CD14-positive monocyte (primary cell): ENCODE data around the gene SIRT7. TPM values are rescaled to one million over a fixed set of nuclear protein-coding genes. Genes with fewer than 3 reads are reported as not detected.
A peak's percentile ranks its signal among the peaks of the same experiment; 100 is the strongest.

ENCODE experiments used
- DNase-seq, 3 donors: peaks; one replicate each; pipeline ENCODE4 v3.0.0-alpha.2; 2011 to 2022
- H2AFZ ChIP-seq: 2 replicates; pipeline ENCODE4 v1.6.0; 2012; ENCODE audit warnings: mild to moderate bottlenecking, low read depth, low read length, inconsistent platforms; ENCODE audit not compliant: insufficient read depth, poor library complexity, severe bottlenecking
- H3K27ac ChIP-seq, 2 donors: 1 replicate in 1 of 2; 2 replicates in 1 of 2; pipeline ENCODE4 v1.5.1; 2012 to 2013; ENCODE audit warnings: low read length in 2 of 2, control low read depth in 1 of 2, inconsistent platforms in 1 of 2, low read depth in 1 of 2, mild to moderate bottlenecking in 1 of 2
- H3K27me3 ChIP-seq, 2 donors: one replicate each; pipeline versions ENCODE4 v1.6.0 to v1.6.1; 2011 to 2013; ENCODE audit warnings: low read length in 2 of 2; ENCODE audit not compliant: control insufficient read depth in 2 of 2, insufficient read depth in 2 of 2
- H3K36me3 ChIP-seq, 2 donors: replicated peaks in 1 of 2; 1 replicate in 1 of 2; 2 replicates in 1 of 2; pipeline versions ENCODE4 v1.5.1 to v1.6.1; 2012 to 2013; ENCODE audit warnings: low read length in 2 of 2, control low read depth in 1 of 2, inconsistent platforms in 1 of 2, mild to moderate bottlenecking in 1 of 2; ENCODE audit not compliant: insufficient read depth in 2 of 2, control insufficient read depth in 1 of 2
- H3K4me1 ChIP-seq, 2 donors: 1 replicate in 1 of 2; 2 replicates in 1 of 2; pipeline versions ENCODE4 v1.5.1 to v1.6.1; 2012 to 2013; ENCODE audit warnings: low read length in 2 of 2, control low read depth in 1 of 2, inconsistent platforms in 1 of 2, mild to moderate bottlenecking in 1 of 2, moderate library complexity in 1 of 2; ENCODE audit not compliant: insufficient read depth in 2 of 2, control insufficient read depth in 1 of 2
- H3K4me2 ChIP-seq: replicated peaks from 2 replicates; pipeline ENCODE3; 2012; ENCODE audit warnings: low read length, moderate library complexity, mild to moderate bottlenecking; ENCODE audit not compliant: poor library complexity, severe bottlenecking; ENCODE audit errors: extremely low read depth
- H3K4me3 ChIP-seq, 3 experiments: fragments of 200-600 bp in 1 of 3; sonication (generic) in 1 of 3; replicated peaks in 1 of 3; 1 replicate in 2 of 3; 2 replicates in 1 of 3; pipeline ENCODE4 v1.5.1; 2011 to 2013; ENCODE audit warnings: low read length in 3 of 3, mild to moderate bottlenecking in 3 of 3, control low read depth in 2 of 3, low read depth in 2 of 3, inconsistent platforms in 1 of 3, moderate library complexity in 1 of 3
- H3K79me2 ChIP-seq: 2 replicates; pipeline ENCODE4 v1.6.0; 2012; ENCODE audit warnings: mild to moderate bottlenecking, control low read depth, inconsistent platforms, low read length, moderate library complexity; ENCODE audit not compliant: insufficient read depth
- H3K9ac ChIP-seq: 2 replicates; pipeline ENCODE4 v1.6.0; 2017; ENCODE audit warnings: low read length, mild to moderate bottlenecking; ENCODE audit not compliant: insufficient read depth, poor library complexity, severe bottlenecking
- H3K9me3 ChIP-seq, 2 donors: replicated peaks in 1 of 2; 1 replicate in 1 of 2; 2 replicates in 1 of 2; pipeline versions ENCODE4 v1.5.1 to v1.6.1; 2012 to 2013; ENCODE audit warnings: low read length in 2 of 2, control low read depth in 1 of 2; ENCODE audit not compliant: control insufficient read depth in 1 of 2, insufficient read depth in 1 of 2
- H4K20me1 ChIP-seq: 2 replicates; pipeline ENCODE4 v1.6.0; 2012; ENCODE audit warnings: mild to moderate bottlenecking, low read length, control low read depth, moderate library complexity; ENCODE audit not compliant: insufficient read depth
- H3K27ac Mint-ChIP-seq, 7 donors: one replicate each; pipeline ENCODE4 v1.8.0; 2020; ENCODE audit warnings: mild to moderate bottlenecking in 7 of 7, mixed read lengths in 7 of 7, moderate library complexity in 6 of 7, inconsistent platforms in 2 of 7
- H3K27me3 Mint-ChIP-seq, 3 donors: one replicate each; pipeline ENCODE4 v1.8.0; 2021 to 2022; ENCODE audit warnings: low read depth in 3 of 3, mild to moderate bottlenecking in 3 of 3, mixed read lengths in 3 of 3, moderate library complexity in 3 of 3, inconsistent platforms in 1 of 3
- H3K36me3 Mint-ChIP-seq, 2 donors: one replicate each; pipeline ENCODE4 v1.8.0; 2020; ENCODE audit warnings: mixed read lengths in 2 of 2, inconsistent platforms in 1 of 2, mild to moderate bottlenecking in 1 of 2
- H3K4me1 Mint-ChIP-seq: one replicate; pipeline ENCODE4 v1.8.0; 2020; ENCODE audit warnings: mild to moderate bottlenecking, mixed read lengths
- H3K4me3 Mint-ChIP-seq, 2 donors: one replicate each; pipeline ENCODE4 v1.8.0; 2020; ENCODE audit warnings: mild to moderate bottlenecking in 2 of 2, mixed read lengths in 2 of 2, moderate library complexity in 1 of 2
- H3K9me3 Mint-ChIP-seq, 7 donors: one replicate each; pipeline ENCODE4 v1.8.0; 2020 to 2022; ENCODE audit warnings: mixed read lengths in 7 of 7, mild to moderate bottlenecking in 6 of 7, moderate library complexity in 6 of 7, inconsistent platforms in 2 of 7
- WGBS: methylation state at CpG from one replicate; pipeline ENCODE4 v1.1.5; 2013; ENCODE audit warnings: missing lambda C conversion rate; ENCODE audit not compliant: insufficient coverage; 5-methylcytosine and 5-hydroxymethylcytosine counted together
- intact Hi-C, 2 donors: fragments of 100-400 bp; cut with micrococcal nuclease; formaldehyde crosslinking; loops; one replicate each; pipeline versions ENCODE4 v1.15.0 to v1.15.1; 2023
- polyA plus RNA-seq, 3 donors: library from polyadenylated mRNA; depleted of rRNA in 1 of 3; unstranded in 2 of 3; stranded (reverse) in 1 of 3; fragments of 300-500 nt in 2 of 3; fragments of >200 nt in 1 of 3; fragmentation: Illumina TruSeq in 2 of 3; gene quantifications; 1 replicate in 2 of 3; 2 replicates in 1 of 3; pipeline ENCODE4 v1.2.3, GENCODE V29; 2012 to 2021
- TF ChIP-seq, protein P1 (sequence below): fragments of 200-600 bp; IDR thresholded peaks from one replicate; pipeline ENCODE4 v1.8.0; 2022; ENCODE audit warnings: antibody characterized with exemption, mild to moderate bottlenecking

Gene SIRT7
- polyA plus RNA-seq, 3 donors = 22.5 to 73.5 (median 23.7) TPM

DNA sequence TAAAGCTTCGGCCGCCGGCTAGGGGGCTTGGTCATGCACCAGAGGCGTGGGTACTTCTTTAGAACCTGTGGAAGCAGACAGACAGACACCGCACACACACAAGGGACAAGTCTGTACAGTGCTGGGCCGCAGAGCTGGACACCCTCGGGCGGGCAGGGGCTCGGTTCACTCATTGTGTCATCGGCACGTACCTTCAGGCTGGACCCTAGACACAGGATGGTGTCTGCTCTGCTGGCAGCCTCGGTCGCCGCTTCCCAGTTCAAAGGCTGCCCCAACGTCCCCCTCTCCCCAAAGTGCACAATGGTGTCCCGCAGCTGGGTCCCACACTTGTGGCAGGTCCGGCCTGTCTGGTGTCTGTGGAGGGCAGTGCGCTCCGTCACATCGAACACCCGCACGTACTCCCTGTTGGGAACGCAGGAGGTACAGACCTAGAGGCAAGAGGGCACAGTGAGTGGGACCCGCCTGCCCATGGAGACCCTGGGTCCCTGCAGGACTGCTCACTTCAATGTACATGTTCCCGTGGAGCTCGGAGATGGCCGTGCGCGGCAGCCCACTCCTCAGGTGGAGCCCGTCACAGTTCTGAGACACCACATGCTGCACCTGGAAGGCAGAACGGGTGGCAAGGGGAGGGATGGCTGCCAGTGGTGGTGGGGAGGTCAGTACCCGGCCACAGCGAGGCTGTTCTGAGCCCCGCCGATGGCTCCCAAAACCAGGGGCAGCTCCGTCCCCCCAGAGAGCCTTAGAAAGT lies 3.7 kb downstream of the SIRT7 start:
- H3K9ac ChIP-seq = no peak overlapping the region
- no peaks in the 10 kb centered on the region for H3K27me3 ChIP-seq
- Mint-ChIP-seq H3K9me3 (peaks cover 0 to 10% (median 4%) of the 10 kb centered on the region in 7 donors), H3K36me3 (peaks cover 46 to 57% of the 10 kb centered on the region in 2 donors), H3K27ac (no peak overlapping the region), H3K27me3 (no peaks in the 10 kb centered on the region), H3K4me3 (no peak overlapping the region), H3K4me1 (peaks cover 54% of the 10 kb centered on the region)
- H2AFZ ChIP-seq = no peak overlapping the region
- peaks cover 47 to 53% of the 10 kb centered on the region in 2 donors for H3K4me1 ChIP-seq
- intact Hi-C loops = loop anchor here in 1 of 2 donors (10.0 kb wide), 1 partner anchor 49 kb away; the partner anchor contains the start of gene P4HB
- H3K36me3 ChIP-seq = peaks cover 43% of the 10 kb centered on the region in 2 donors
- H4K20me1 ChIP-seq = peaks cover 86% of the 10 kb centered on the region
- TF ChIP-seq, protein P1, sequence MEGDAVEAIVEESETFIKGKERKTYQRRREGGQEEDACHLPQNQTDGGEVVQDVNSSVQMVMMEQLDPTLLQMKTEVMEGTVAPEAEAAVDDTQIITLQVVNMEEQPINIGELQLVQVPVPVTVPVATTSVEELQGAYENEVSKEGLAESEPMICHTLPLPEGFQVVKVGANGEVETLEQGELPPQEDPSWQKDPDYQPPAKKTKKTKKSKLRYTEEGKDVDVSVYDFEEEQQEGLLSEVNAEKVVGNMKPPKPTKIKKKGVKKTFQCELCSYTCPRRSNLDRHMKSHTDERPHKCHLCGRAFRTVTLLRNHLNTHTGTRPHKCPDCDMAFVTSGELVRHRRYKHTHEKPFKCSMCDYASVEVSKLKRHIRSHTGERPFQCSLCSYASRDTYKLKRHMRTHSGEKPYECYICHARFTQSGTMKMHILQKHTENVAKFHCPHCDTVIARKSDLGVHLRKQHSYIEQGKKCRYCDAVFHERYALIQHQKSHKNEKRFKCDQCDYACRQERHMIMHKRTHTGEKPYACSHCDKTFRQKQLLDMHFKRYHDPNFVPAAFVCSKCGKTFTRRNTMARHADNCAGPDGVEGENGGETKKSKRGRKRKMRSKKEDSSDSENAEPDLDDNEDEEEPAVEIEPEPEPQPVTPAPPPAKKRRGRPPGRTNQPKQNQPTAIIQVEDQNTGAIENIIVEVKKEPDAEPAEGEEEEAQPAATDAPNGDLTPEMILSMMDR = no peak
- no peak for DNase-seq
- no peak overlapping the region for H3K4me2 ChIP-seq
- peaks cover 69% of the 10 kb centered on the region for H3K79me2 ChIP-seq
- WGBS = 98% methylated on average over 29 of the region's 36 CpGs
- no peak overlapping the region for H3K4me3 ChIP-seq
- peak overlapping the region in 1 of 2 donors; percentile 11 for H3K27ac ChIP-seq
- H3K9me3 ChIP-seq = peaks cover 0 to 2% of the 10 kb centered on the region in 2 donors

DNA sequence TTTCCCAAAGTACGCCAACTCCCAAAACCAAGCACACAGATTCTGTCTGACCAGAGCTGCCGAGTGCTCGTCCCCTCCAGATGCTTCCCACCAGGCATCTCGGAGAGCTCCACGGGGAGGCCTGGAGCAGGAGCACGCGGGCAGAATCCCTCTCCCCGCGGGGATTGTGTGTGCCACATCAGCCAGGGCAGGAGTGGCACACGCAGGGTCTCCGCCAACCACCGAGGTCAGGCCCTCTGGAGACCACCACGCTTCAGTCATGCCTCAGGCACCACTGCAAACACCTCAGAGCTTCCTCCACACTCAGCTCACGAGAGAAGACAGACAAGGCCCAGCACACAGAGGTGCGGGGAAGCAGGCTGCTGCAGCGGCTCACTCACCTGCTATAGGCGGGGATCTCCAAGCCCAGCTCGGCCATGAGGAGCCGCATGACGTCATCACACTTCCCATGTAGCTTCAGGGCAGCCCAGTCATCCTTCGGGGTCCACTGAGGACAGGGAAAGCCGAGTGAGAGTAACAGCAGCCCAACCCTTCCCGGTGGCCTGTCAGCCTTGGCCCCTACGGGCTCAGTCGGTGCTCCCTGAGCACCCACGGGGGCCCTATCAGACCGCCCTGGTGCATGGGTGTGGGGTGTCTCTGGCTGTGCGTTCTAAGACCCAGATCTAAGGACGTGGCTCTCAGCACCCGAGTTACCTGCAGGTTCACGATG lies 4.4 kb downstream of the SIRT7 start:
- Mint-ChIP-seq H3K4me1 (peaks cover 46% of the 10 kb centered on the region), H3K9me3 (peaks cover 0 to 10% (median 4%) of the 10 kb centered on the region in 7 donors), H3K36me3 (peaks cover 44 to 57% of the 10 kb centered on the region in 2 donors), H3K27ac (peak overlapping the region in 2 of 7 donors; percentile 31 to 70), H3K4me3 (no peak overlapping the region), H3K27me3 (no peaks in the 10 kb centered on the region)
- Histone ChIP-seq H3K27ac (no peak overlapping the region), H2AFZ (no peak overlapping the region), H3K4me2 (no peak overlapping the region), H3K4me3 (no peak overlapping the region), H3K79me2 (peaks cover 62% of the 10 kb centered on the region), H4K20me1 (peaks cover 79% of the 10 kb centered on the region), H3K27me3 (no peaks in the 10 kb centered on the region), H3K9ac (no peak overlapping the region), H3K36me3 (peaks cover 40 to 43% of the 10 kb centered on the region in 2 donors), H3K9me3 (peaks cover 0 to 2% of the 10 kb centered on the region in 2 donors), H3K4me1 (peaks cover 39 to 46% of the 10 kb centered on the region in 2 donors)
- DNase-seq = no peak
- WGBS = 94% methylated on average over 31 of the region's 31 CpGs
- TF ChIP-seq, protein P1 = no peak
- intact Hi-C loops = loop anchor here in 1 of 2 donors (10.0 kb wide), 1 partner anchor 49 kb away; the partner anchor contains the start of gene P4HB
